Endodermal cell (in vitro differentiated cells): ENCODE results near the gene GPA33. TPM values are rescaled to one million over a fixed set of nuclear protein-coding genes. Genes with fewer than 3 reads are reported as not detected.

ENCODE experiments used
- DNase-seq: peaks from one replicate; pipeline ENCODE4 v3.0.0-alpha.2; 2017
- H3K27ac ChIP-seq: 2 replicates; pipeline ENCODE4 v1.5.1; 2013; ENCODE audit warnings: mild to moderate bottlenecking, low read depth, low read length, moderate library complexity
- H3K27me3 ChIP-seq: 2 replicates; pipeline ENCODE4 v1.6.1; 2013; ENCODE audit warnings: mild to moderate bottlenecking, low read length, moderate library complexity; ENCODE audit not compliant: insufficient read depth, control insufficient read depth, poor library complexity, severe bottlenecking
- H3K36me3 ChIP-seq: 2 replicates; pipeline ENCODE4 v1.7.0; 2013; ENCODE audit warnings: mild to moderate bottlenecking, low read length, moderate library complexity; ENCODE audit not compliant: control insufficient read depth, insufficient read depth
- H3K4me1 ChIP-seq: one replicate; pipeline ENCODE4 v1.7.0; 2013; ENCODE audit warnings: low read length; ENCODE audit not compliant: control insufficient read depth, insufficient read depth
- H3K4me3 ChIP-seq: 2 replicates; pipeline ENCODE4 v1.5.1; 2013; ENCODE audit warnings: mild to moderate bottlenecking, low read length, moderate library complexity
- H3K9ac ChIP-seq: 2 replicates; pipeline ENCODE4 v1.6.1; 2013; ENCODE audit warnings: mild to moderate bottlenecking, low read length, moderate library complexity; ENCODE audit not compliant: poor library complexity, severe bottlenecking; ENCODE audit errors: extremely low read depth
- H3K9me3 ChIP-seq: 2 replicates; pipeline ENCODE4 v1.6.1; 2013; ENCODE audit warnings: mild to moderate bottlenecking, low read length, moderate library complexity; ENCODE audit not compliant: control insufficient read depth
- H3K27ac Mint-ChIP-seq: 2 replicates; pipeline ENCODE4 v1.8.0; 2020; ENCODE audit warnings: mixed read lengths
- H3K27me3 Mint-ChIP-seq: 2 replicates; pipeline ENCODE4 v1.8.0; 2021; ENCODE audit warnings: mild to moderate bottlenecking, mixed read lengths; ENCODE audit not compliant: insufficient read depth
- H3K36me3 Mint-ChIP-seq: 2 replicates; pipeline ENCODE4 v1.8.0; 2020; ENCODE audit warnings: low read depth, mixed read lengths
- H3K4me1 Mint-ChIP-seq: 2 replicates; pipeline ENCODE4 v1.8.0; 2020; ENCODE audit warnings: mixed read lengths
- H3K4me3 Mint-ChIP-seq: 2 replicates; pipeline ENCODE4 v1.8.0; 2020; ENCODE audit warnings: mild to moderate bottlenecking, moderate library complexity, mixed read lengths
- H3K9me3 Mint-ChIP-seq: 2 replicates; pipeline ENCODE4 v1.8.0; 2020; ENCODE audit warnings: mild to moderate bottlenecking, mixed read lengths
- CTCF ChIP-seq: fragments of 200-600 bp; sonication (generic); conservative IDR thresholded peaks from 2 replicates; pipeline ENCODE4 v1.5.0; 2021; ENCODE audit warnings: antibody characterized with exemption, mild to moderate bottlenecking
- WGBS, 2 experiments: methylation state at CpG; one replicate each; pipeline versions ENCODE4 v1.1.5 to v1.1.7; 2013; ENCODE audit warnings: missing lambda C conversion rate in 2 of 2, mixed read lengths in 1 of 2; ENCODE audit not compliant: insufficient coverage in 1 of 2, insufficient read length in 1 of 2; 5-methylcytosine and 5-hydroxymethylcytosine counted together
- total RNA-seq, 2 donors: library from RNA; stranded (reverse); fragmentation: NEBNext Ultra II Directional in 1 of 2; extraction: Animal tissue kit (Norgen Biotek cat#: 25700) in 1 of 2; gene quantifications; 2 replicates in 1 of 2; 3 replicates in 1 of 2; pipeline ENCODE4 v1.2.1, GENCODE V29; 2021

GPA33 gene
- total RNA-seq, 2 donors from 2014 or later = 0.37 to 1.5 TPM

- Mint-ChIP-seq H3K9me3 (no peaks in the 10 kb centered on the region), H3K27ac (no peak overlapping the region), H3K4me3 (no peak overlapping the region), H3K36me3 (no peaks in the 10 kb centered on the region), H3K27me3 (peaks cover 19% of the 10 kb centered on the region), H3K4me1 (peaks cover 9% of the 10 kb centered on the region)
- Histone ChIP-seq H3K9ac (no peak overlapping the region), H3K4me3 (no peak overlapping the region), H3K27me3 (no peaks in the 10 kb centered on the region), H3K9me3 (no peaks in the 10 kb centered on the region), H3K36me3 (no peaks in the 10 kb centered on the region), H3K27ac (no peak overlapping the region), H3K4me1 (peaks cover 3% of the 10 kb centered on the region)
- TF ChIP-seq CTCF = no peak
- DNase-seq = no peak
Observed at GRCh38 chr1:167077868-167078210, 12.3 kb downstream of the GPA33 start.

- no peak for TF ChIP-seq CTCF
- peaks cover 19% of the 10 kb centered on the region for H3K27me3 Mint-ChIP-seq
- H3K27ac ChIP-seq = no peak overlapping the region
- no peaks in the 10 kb centered on the region for H3K36me3 Mint-ChIP-seq
- peak; percentile 38 for DNase-seq
- H3K4me1 ChIP-seq = peaks cover 3% of the 10 kb centered on the region
- H3K4me1 Mint-ChIP-seq = peaks cover 9% of the 10 kb centered on the region
- H3K27me3 ChIP-seq = no peaks in the 10 kb centered on the region
- no peaks in the 10 kb centered on the region for H3K9me3 ChIP-seq
- no peak overlapping the region for H3K27ac Mint-ChIP-seq
- 90 to 91% methylated on average over 2 to 3 of the region's 3 CpGs for WGBS, 2 experiments
- no peak overlapping the region for H3K4me3 Mint-ChIP-seq
- no peaks in the 10 kb centered on the region for H3K36me3 ChIP-seq
- no peak overlapping the region for H3K9ac ChIP-seq
- H3K9me3 Mint-ChIP-seq = no peaks in the 10 kb centered on the region
- no peak overlapping the region for H3K4me3 ChIP-seq
Observed at GRCh38 chr1:167077128-167077867, 12.9 kb downstream of the GPA33 start.

- Mint-ChIP-seq H3K36me3 (no peaks in the 10 kb centered on the region), H3K9me3 (no peaks in the 10 kb centered on the region), H3K4me1 (peaks cover 9% of the 10 kb centered on the region), H3K4me3 (no peak overlapping the region), H3K27ac (no peak overlapping the region), H3K27me3 (peaks cover 19% of the 10 kb centered on the region)
- Histone ChIP-seq H3K9me3 (no peaks in the 10 kb centered on the region), H3K9ac (no peak overlapping the region), H3K4me3 (no peak overlapping the region), H3K36me3 (no peaks in the 10 kb centered on the region), H3K4me1 (peaks cover 3% of the 10 kb centered on the region), H3K27ac (no peak overlapping the region), H3K27me3 (no peaks in the 10 kb centered on the region)
- peak; percentile 15 for DNase-seq
- WGBS, 2 experiments = 82 to 91% methylated on average over 4 to 8 of the region's 8 CpGs
- TF ChIP-seq CTCF = no peak
Observed at GRCh38 chr1:167076136-167076710, 14.0 kb downstream of the GPA33 start.
